BLaER1 treated with 17β-estradiol and CSF1 and Interleukin-3, amounts not matched to agents 10 nM and 100 nM (cell line): Measurements from ENCODE around the gene ARHGAP29.

Experiments
- H3K27ac ChIP-seq, 11 experiments: shearing (Covaris generic); formaldehyde crosslinking; 2 replicates each; pipeline ENCODE4 v1.8.1; 2022
- H3K27me3 ChIP-seq, 11 experiments: shearing (Covaris generic); formaldehyde crosslinking; 2 replicates each; pipeline ENCODE4 v1.8.1; 2022
- H3K36me3 ChIP-seq, 11 experiments: shearing (Covaris generic); formaldehyde crosslinking; 2 replicates each; pipeline ENCODE4 v1.8.1; 2022
- H3K4me1 ChIP-seq, 10 experiments: shearing (Covaris generic); formaldehyde crosslinking; 2 replicates each; pipeline ENCODE4 v1.8.1; 2022
- H3K4me2 ChIP-seq, 11 experiments: shearing (Covaris generic); formaldehyde crosslinking; 2 replicates each; pipeline ENCODE4 v1.8.1; 2022
- H3K4me3 ChIP-seq, 10 experiments: shearing (Covaris generic); formaldehyde crosslinking; 2 replicates each; pipeline ENCODE4 v1.8.1; 2022
- H3K9ac ChIP-seq, 11 experiments: shearing (Covaris generic); formaldehyde crosslinking; 2 replicates each; pipeline ENCODE4 v1.8.1; 2022
- H3K9me3 ChIP-seq, 11 experiments: shearing (Covaris generic); formaldehyde crosslinking; replicated peaks in 1 of 11; 2 replicates each; pipeline ENCODE4 v1.8.1; 2022
- H4K20me1 ChIP-seq, 11 experiments: shearing (Covaris generic); formaldehyde crosslinking; 2 replicates each; pipeline ENCODE4 v1.8.1; 2022
- Cebpa-rat ChIP-seq, 11 experiments: shearing (Covaris generic); IDR thresholded peaks; 2 replicates each; pipeline ENCODE4 v1.8.1; 2022

ARHGAP29 gene

GRCh38 chr1:94250341-94250740 is 13.0 kb upstream of the ARHGAP29 start:
- peaks cover 5 to 14% (median 10%) of the 10 kb centered on the region in 10 experiments; a peak in 18 of 20 replicates for H3K4me1 ChIP-seq
- no peak overlapping the region for H3K4me3 ChIP-seq
- H4K20me1 ChIP-seq: peaks cover 0 to 13% (median 6%) of the 10 kb centered on the region in 11 experiments; a peak in 8 of 22 replicates
- no peak for TF ChIP-seq Cebpa-rat (IDR thresholded peaks at IDR 0.05)
- H3K4me2 ChIP-seq: no peak overlapping the region
- H3K36me3 ChIP-seq: no peaks in the 10 kb centered on the region
- peaks cover 0 to 7% (median 4%) of the 10 kb centered on the region in 11 experiments; a peak in 11 of 22 replicates for H3K9me3 ChIP-seq
- no peak overlapping the region for H3K27ac ChIP-seq
- no peak overlapping the region for H3K9ac ChIP-seq
- H3K27me3 ChIP-seq: peaks cover 43 to 51% (median 48%) of the 10 kb centered on the region in 11 experiments

GRCh38 chr1:94248956-94249688 is 11.7 kb upstream of the ARHGAP29 start:
- Histone ChIP-seq H4K20me1 (peaks cover 0 to 13% (median 6%) of the 10 kb centered on the region in 11 experiments; a peak in 8 of 22 replicates), H3K36me3 (no peaks in the 10 kb centered on the region), H3K4me3 (no peak overlapping the region), H3K27me3 (peaks cover 55 to 63% (median 60%) of the 10 kb centered on the region in 11 experiments), H3K9me3 (peaks cover 9 to 17% (median 14%) of the 10 kb centered on the region in 11 experiments; a peak in 21 of 22 replicates), H3K9ac (no peak overlapping the region), H3K27ac (no peak overlapping the region), H3K4me1 (peaks cover 5 to 14% (median 10%) of the 10 kb centered on the region in 10 experiments; a peak in 18 of 20 replicates), H3K4me2 (no peak overlapping the region)
- no peak for TF ChIP-seq Cebpa-rat (IDR thresholded peaks at IDR 0.05)

- Histone ChIP-seq H3K36me3 (no peaks in the 10 kb centered on the region), H3K27ac (no peak overlapping the region), H3K4me2 (peak overlapping the region; percentile 93 to 98 (median 96)), H3K9me3 (peaks cover 26 to 34% (median 30%) of the 10 kb centered on the region in 11 experiments), H4K20me1 (peaks cover 0 to 13% (median 6%) of the 10 kb centered on the region in 11 experiments; a peak in 8 of 22 replicates), H3K4me3 (peak overlapping the region; percentile 59 to 74 (median 64)), H3K27me3 (peaks cover 59 to 68% (median 64%) of the 10 kb centered on the region in 11 experiments), H3K4me1 (peaks cover 5 to 14% (median 10%) of the 10 kb centered on the region in 10 experiments; a peak in 18 of 20 replicates), H3K9ac (peak overlapping the region in 9 of 11 experiments; percentile 4 to 56 (median 41); a peak in 8 of 22 replicates)
- no peak for TF ChIP-seq Cebpa-rat (IDR thresholded peaks at IDR 0.05)
These were observed 10.0 kb upstream of the ARHGAP29 start for GRCh38 chr1:94247138-94248094.

DNA sequence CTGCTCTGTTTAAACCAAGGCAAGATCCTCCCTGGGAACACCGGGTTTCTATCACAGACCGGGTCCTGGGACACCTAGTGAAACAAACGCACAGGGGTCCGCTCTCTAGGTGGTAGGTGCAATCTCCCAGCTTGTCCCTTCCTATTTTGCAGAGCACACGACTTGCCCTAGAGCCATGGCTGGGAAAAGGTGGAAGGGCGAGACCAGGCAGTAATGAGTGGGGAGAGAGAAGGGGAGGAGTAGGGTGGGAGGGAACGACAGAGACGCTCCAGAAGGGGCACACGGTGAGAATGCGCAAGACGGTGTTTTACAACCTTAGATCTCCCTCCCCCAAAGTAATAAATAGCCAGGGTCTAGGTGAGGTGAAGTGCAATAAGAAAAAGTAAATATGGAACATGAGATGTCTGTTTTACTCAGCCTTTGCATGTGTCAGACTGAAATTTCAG is 9.3 kb upstream of the ARHGAP29 start:
- peaks cover 5 to 14% (median 10%) of the 10 kb centered on the region in 10 experiments; a peak in 18 of 20 replicates for H3K4me1 ChIP-seq
- TF ChIP-seq Cebpa-rat (IDR thresholded peaks at IDR 0.05): no peak
- H3K9me3 ChIP-seq: peaks cover 30 to 40% (median 36%) of the 10 kb centered on the region in 11 experiments
- no peaks in the 10 kb centered on the region for H3K36me3 ChIP-seq
- H3K27ac ChIP-seq: no peak overlapping the region
- H3K9ac ChIP-seq: no peak overlapping the region
- peaks cover 0 to 13% (median 6%) of the 10 kb centered on the region in 11 experiments; a peak in 8 of 22 replicates for H4K20me1 ChIP-seq
- H3K27me3 ChIP-seq: peaks cover 59 to 68% (median 64%) of the 10 kb centered on the region in 11 experiments
- peak overlapping the region; percentile 93 to 98 (median 96) for H3K4me2 ChIP-seq
- H3K4me3 ChIP-seq: peak overlapping the region in 9 of 10 experiments; percentile 59 to 74 (median 64); a peak in 14 of 20 replicates

DNA sequence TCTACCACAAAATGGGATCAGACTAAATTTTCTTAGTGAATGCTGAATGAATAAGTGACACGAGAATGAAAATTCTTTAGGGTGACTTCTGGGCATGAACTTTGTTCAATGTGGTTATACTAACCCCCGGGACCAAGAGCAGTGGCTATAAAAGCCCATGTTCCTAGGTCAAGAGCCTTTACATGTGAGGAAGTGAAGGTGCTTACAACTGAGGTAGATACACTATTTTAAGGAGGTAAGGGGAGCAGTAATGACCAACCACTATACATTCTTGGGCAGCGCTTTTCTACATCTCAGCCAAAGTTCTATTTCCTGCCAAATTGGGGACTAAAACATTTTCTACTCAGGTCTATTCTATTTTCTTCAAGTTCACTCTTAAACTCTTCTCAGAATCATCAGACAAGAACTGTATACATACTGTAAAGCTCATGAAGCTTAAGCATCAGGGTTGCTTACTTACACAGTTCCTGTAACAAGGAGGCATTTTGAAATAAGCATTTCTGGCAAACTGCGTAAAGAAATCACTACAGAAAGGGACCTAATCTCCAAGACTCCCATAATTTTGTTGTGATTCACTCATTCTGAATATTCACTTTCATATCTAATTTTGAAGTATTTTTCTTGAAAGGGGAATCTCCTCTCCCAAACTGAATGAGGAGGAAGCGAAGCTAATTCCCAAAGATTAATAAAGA is 8.5 kb upstream of the ARHGAP29 start:
- Histone ChIP-seq H3K36me3 (no peaks in the 10 kb centered on the region), H3K4me2 (no peak overlapping the region), H3K4me3 (no peak overlapping the region), H3K9me3 (peaks cover 30 to 40% (median 36%) of the 10 kb centered on the region in 11 experiments), H4K20me1 (peaks cover 0 to 13% (median 6%) of the 10 kb centered on the region in 11 experiments; a peak in 8 of 22 replicates), H3K9ac (no peak overlapping the region), H3K4me1 (peaks cover 5 to 14% (median 10%) of the 10 kb centered on the region in 10 experiments; a peak in 18 of 20 replicates), H3K27me3 (peaks cover 59 to 68% (median 64%) of the 10 kb centered on the region in 11 experiments), H3K27ac (no peak overlapping the region)
- TF ChIP-seq Cebpa-rat (IDR thresholded peaks at IDR 0.05): no peak

- Histone ChIP-seq H3K4me3 (no peak overlapping the region), H3K36me3 (no peaks in the 10 kb centered on the region), H3K9ac (no peak overlapping the region), H3K9me3 (peaks cover 30 to 40% (median 36%) of the 10 kb centered on the region in 11 experiments), H4K20me1 (peaks cover 0 to 15% (median 6%) of the 10 kb centered on the region in 11 experiments; a peak in 8 of 22 replicates), H3K4me1 (peaks cover 5 to 14% (median 10%) of the 10 kb centered on the region in 10 experiments; a peak in 18 of 20 replicates), H3K27ac (no peak overlapping the region), H3K27me3 (peaks cover 58 to 68% (median 62%) of the 10 kb centered on the region in 11 experiments), H3K4me2 (no peak overlapping the region)
- TF ChIP-seq Cebpa-rat (IDR thresholded peaks at IDR 0.05): 0 out of 22 replicates have a peak, but pooled peaks of 1 of the 11 experiments have one; percentile 8
These were observed 7.4 kb upstream of the ARHGAP29 start for GRCh38 chr1:94244816-94245215.

GRCh38 chr1:94243665-94244064 is 6.3 kb upstream of the ARHGAP29 start:
- no peak for TF ChIP-seq Cebpa-rat (IDR thresholded peaks at IDR 0.05)
- Histone ChIP-seq H3K27ac (no peak overlapping the region), H3K4me2 (no peak overlapping the region), H3K36me3 (no peaks in the 10 kb centered on the region), H4K20me1 (peaks cover 0 to 23% (median 6%) of the 10 kb centered on the region in 11 experiments; a peak in 8 of 22 replicates), H3K9ac (no peak overlapping the region), H3K27me3 (peaks cover 51 to 68% (median 62%) of the 10 kb centered on the region in 11 experiments), H3K9me3 (peaks cover 30 to 40% (median 36%) of the 10 kb centered on the region in 11 experiments), H3K4me3 (no peak overlapping the region), H3K4me1 (peaks cover 5 to 22% (median 17%) of the 10 kb centered on the region in 10 experiments; a peak in 18 of 20 replicates)

- Histone ChIP-seq H3K27ac (no peak overlapping the region), H3K36me3 (no peaks in the 10 kb centered on the region), H3K4me3 (no peak overlapping the region), H3K9me3 (peaks cover 30 to 40% (median 36%) of the 10 kb centered on the region in 11 experiments), H3K4me2 (no peak overlapping the region), H3K4me1 (peaks cover 12 to 37% (median 30%) of the 10 kb centered on the region in 10 experiments; a peak in 17 of 20 replicates), H4K20me1 (peaks cover 0 to 37% (median 9%) of the 10 kb centered on the region in 11 experiments; a peak in 10 of 22 replicates), H3K9ac (no peak overlapping the region), H3K27me3 (peaks cover 50 to 68% (median 61%) of the 10 kb centered on the region in 11 experiments)
- TF ChIP-seq Cebpa-rat (IDR thresholded peaks at IDR 0.05): no peak
These were observed 3.4 kb upstream of the ARHGAP29 start for GRCh38 chr1:94240822-94241221.
